Ramos (cell line): ENCODE data around the gene EIF4E1B.

Source experiments
- in situ Hi-C: fragments of 300-500 bp; cut with MboI; formaldehyde crosslinking; loops from one replicate; pipeline ENCODE4 v1.14.3; 2022; ENCODE audit warnings: low sequenced_read_pairs; ENCODE audit not compliant: unreplicated experiment

EIF4E1B gene

GRCh38 chr5:176677209-176677939, 46.9 kb downstream of the EIF4E1B start:
- in situ Hi-C loops = no loop called here

GRCh38 chr5:176678584-176678983, 48.1 kb downstream of the EIF4E1B start:
- in situ Hi-C loops = no loop called here

DNA sequence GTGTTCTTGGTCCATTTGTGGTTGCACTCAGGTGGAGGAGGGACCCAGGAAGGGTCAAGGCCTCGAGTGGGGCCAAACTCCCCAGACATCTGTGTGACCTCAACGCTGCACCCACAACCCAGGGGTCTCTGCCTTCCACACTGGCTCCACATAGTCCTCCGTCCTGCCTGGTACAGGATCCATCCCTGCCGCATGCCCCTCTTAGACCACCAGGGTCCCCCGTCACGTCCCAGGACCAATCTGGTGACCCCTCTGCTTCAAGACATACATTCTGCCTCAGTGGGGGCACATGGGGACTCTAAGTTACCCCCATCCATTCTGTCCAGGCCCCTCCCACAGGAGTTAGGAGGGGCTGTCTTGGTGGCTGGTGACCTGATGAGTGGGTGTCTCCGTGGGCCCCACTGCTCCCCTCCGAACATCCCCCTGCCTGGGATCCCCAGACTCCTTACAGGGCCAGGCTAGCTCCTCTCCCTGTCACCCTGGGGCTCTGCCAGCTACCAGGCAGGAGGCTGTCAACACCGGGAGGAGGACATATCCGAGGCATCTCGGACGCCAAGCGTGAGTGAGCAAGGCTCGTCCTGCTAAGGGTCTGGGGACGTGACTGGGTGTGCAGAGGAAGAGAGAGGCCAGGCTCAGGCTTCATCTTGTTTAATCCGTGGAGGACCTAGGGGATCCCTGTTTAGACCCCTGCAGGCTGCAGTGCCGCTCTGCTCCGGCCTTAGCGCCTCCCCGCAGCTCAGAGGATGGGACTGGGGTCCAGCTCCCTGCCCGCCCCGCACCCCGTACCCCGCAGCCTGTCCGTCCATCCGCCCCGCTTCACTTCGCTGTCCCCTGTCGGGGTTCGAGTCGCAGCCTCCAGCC, 49.1 kb downstream of the EIF4E1B start:
- in situ Hi-C loops = no loop called here

GRCh38 chr5:176680226-176680563, 49.7 kb downstream of the EIF4E1B start:
- in situ Hi-C loops = no loop called here

GRCh38 chr5:176682016-176682531, 51.6 kb downstream of the EIF4E1B start:
- in situ Hi-C loops = no loop called here

DNA sequence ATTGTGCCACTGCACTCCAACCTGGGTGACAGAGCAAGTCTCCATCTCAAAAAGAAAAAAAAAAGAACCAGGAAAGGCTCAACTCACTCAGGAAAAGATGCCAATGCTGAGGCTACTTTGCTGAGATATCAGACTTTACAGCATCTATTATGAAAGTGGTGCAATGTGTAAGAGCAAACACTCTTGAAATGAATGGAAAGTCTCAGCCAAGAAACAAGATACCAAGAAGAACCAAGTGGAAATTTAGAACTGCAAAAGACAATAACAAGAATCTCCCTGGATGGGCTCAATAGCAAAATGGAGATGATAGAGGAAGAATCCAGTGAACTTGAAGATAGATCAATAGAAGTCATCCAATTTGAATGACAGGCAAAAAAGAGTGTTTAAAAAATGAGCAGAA, 54.5 kb downstream of the EIF4E1B start:
- in situ Hi-C loops = no loop called here

DNA sequence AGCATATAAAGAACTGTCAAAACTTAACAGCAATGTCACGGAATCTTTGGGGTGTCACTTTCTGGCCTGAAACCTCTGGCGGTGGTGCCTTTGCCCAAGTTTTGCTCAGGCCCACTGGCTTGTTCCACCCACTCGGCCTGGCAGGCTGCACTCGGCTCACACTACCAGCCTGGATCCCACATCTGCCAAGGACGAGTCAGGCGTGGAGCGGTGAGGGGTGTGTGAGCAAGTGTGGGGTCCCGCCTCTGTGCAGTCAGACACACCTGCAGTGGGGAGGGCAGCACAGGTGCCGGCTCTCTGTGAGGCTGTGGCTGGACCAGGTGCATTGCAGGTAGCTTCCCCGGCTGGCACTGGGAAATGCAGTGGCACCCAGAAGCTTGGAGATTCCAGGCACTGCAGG, 56.8 kb downstream of the EIF4E1B start:
- in situ Hi-C loops = no loop called here

- in situ Hi-C loops = no loop called here
These were observed 57.4 kb downstream of the EIF4E1B start for GRCh38 chr5:176687881-176688280.

DNA sequence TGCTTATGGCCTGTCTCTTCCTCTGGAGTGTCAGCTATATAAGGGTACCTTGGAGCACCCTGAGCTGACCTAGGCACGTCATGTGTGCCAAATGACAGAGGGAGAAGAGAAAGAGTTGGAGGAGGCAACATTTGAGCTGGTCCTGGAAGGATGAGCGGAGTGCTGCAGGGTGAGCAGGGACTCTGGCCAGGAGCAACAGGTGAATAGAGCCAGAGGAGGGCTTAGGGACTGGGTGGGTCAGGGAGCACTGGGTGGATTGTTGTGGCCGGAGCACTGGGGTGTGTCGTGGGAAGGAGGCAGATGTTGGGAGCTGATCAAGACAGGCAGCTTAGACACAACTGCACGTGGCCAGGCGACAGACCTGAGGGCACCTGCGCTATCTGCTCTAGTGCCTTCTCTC, 60.4 kb downstream of the EIF4E1B start:
- in situ Hi-C loops = no loop called here

GRCh38 chr5:176691524-176691923, 61.0 kb downstream of the EIF4E1B start:
- in situ Hi-C loops = no loop called here

DNA sequence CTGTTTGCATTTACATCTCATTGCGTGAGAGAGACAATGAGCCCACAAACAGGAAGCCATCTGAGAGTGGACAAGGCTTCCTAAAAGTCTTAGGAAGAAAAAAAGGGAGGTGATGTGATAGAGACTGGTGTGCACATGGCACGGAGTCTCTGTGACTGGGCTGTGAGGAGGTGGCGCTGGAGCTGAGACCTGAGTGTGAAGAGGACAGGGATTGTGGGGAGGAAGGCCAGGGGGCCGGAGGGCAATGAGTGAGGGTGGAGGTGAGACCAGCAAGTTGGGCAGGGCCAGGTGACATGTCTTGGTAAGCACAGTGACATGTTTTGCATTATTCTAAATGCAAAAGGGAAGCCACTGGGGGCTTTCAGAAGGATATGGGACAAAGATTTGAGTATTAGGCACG, 61.9 kb downstream of the EIF4E1B start:
- in situ Hi-C loops = no loop called here

DNA sequence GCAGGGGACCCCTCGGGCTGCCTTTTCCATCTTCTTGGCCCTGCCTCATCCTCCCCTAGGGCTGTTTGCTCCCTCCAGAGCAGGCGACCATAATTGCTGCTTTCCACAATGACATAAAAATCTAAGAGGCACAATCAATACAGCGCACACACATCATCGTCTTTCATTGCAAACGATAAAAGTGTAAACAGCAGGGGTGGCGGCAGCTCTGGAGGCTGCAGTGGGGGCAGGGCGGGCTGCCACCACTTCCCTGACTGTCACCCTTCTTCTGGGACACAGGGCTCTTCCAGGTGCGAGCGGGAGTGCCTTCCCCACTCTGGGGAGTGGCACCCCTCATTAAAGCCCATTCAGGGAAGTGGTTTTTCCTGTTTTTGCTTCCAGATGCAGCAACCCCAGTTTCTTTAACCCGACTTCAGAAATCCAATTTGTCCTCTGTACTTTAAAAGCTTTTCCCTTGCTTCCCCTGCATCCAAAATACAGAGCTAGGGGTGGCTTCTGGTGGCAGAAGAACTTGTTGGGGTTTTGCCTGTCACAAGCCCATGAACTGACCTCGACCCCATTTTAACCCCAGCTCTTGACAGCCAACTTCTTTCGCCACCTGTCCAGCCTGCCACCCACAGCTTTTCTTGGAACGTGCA, 62.5 kb downstream of the EIF4E1B start:
- in situ Hi-C loops = no loop called here

GRCh38 chr5:176693477-176693851, 63.0 kb downstream of the EIF4E1B start:
- in situ Hi-C loops = no loop called here

GRCh38 chr5:176694146-176694545, 63.7 kb downstream of the EIF4E1B start:
- in situ Hi-C loops = no loop called here

GRCh38 chr5:176694631-176695030, 64.2 kb downstream of the EIF4E1B start:
- in situ Hi-C loops = no loop called here

DNA sequence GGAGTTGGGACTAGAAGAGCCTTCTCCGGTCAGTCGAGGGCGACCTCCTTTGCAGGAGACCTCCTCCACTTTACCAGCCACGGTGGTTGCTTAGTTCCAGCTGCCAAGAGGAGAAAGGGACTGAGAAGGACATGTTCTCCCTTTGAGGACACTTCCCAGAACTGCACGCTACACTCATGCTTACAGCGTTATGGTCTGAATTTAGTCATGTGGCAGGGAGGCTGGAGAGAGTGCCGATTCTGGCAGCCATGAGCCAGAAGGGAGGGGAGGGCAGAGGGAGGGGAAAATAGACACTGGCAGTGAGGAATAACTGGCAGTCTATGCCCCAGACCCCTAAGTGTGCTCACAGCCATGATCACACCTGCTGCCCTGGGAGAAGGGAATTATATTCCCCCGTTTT, 64.6 kb downstream of the EIF4E1B start:
- in situ Hi-C loops = no loop called here
